Common myeloid progenitor, CD34-positive (primary cell): ENCODE measurements around the gene TRIML2.

Experiments used
- CTCF ChIA-PET: fragments of 350-600 bp; sonication (Branson Sonifier 250); formaldehyde crosslinking; loops from one replicate; lab custom pipeline; 2021; ENCODE audit warnings: antibody characterized with exemption; lab: Charles Lee
- POLR2A ChIA-PET: fragments of 350-600 bp; sonication (Branson Sonifier 250); formaldehyde crosslinking; loops from one replicate; lab custom pipeline; 2021; ENCODE audit warnings: antibody characterized with exemption; lab: Charles Lee
- DNase-seq, 3 donors: peaks; one replicate each; pipeline versions ENCODE4 v3.0.0 to v3.0.0-alpha.2; 2013
- H3K27ac ChIP-seq, 2 experiments: 1 replicate in 1 of 2; 2 replicates in 1 of 2; pipeline ENCODE4 v1.7.0; 2013; ENCODE audit warnings: inconsistent platforms in 2 of 2, low read length in 2 of 2, mild to moderate bottlenecking in 2 of 2, low read depth in 1 of 2, moderate library complexity in 1 of 2; ENCODE audit not compliant: severe bottlenecking in 2 of 2, insufficient read depth in 1 of 2, poor library complexity in 1 of 2
- H3K27me3 ChIP-seq, 5 experiments: replicated peaks in 2 of 5; 1 replicate in 3 of 5; 2 replicates in 2 of 5; pipeline versions ENCODE4 v1.6.1 to v1.7.0; 2013; ENCODE audit warnings: low read length in 4 of 5, mild to moderate bottlenecking in 2 of 5, moderate library complexity in 2 of 5, inconsistent platforms in 1 of 5; ENCODE audit not compliant: insufficient read depth in 5 of 5, control insufficient read depth in 4 of 5
- H3K36me3 ChIP-seq, 4 experiments: 1 replicate in 2 of 4; 2 replicates in 2 of 4; pipeline versions ENCODE4 v1.6.1 to v1.7.0; 2013; ENCODE audit warnings: low read length in 3 of 4, control low read depth in 1 of 4, mild to moderate bottlenecking in 1 of 4; ENCODE audit not compliant: control insufficient read depth in 4 of 4, insufficient read depth in 4 of 4
- H3K4me1 ChIP-seq, 4 experiments: 1 replicate in 3 of 4; 2 replicates in 1 of 4; pipeline versions ENCODE4 v1.6.1 to v1.7.1; 2013; ENCODE audit warnings: low read length in 3 of 4, mild to moderate bottlenecking in 3 of 4, control low read depth in 1 of 4, inconsistent platforms in 1 of 4, moderate library complexity in 1 of 4; ENCODE audit not compliant: control insufficient read depth in 4 of 4, insufficient read depth in 4 of 4; ENCODE audit errors: control extremely low read depth in 1 of 4
- H3K4me3 ChIP-seq, 7 experiments: 1 replicate in 4 of 7; 2 replicates in 3 of 7; pipeline versions ENCODE4 v1.5.1 to v1.7.0; 2013; ENCODE audit warnings: mild to moderate bottlenecking in 7 of 7, low read length in 6 of 7, moderate library complexity in 6 of 7, inconsistent platforms in 2 of 7, low read depth in 2 of 7, control low read depth in 1 of 7; ENCODE audit not compliant: insufficient read depth in 4 of 7, control insufficient read depth in 1 of 7; ENCODE audit errors: extremely low read depth in 1 of 7
- H3K9me3 ChIP-seq, 5 experiments: 1 replicate in 4 of 5; 2 replicates in 1 of 5; pipeline versions ENCODE4 v1.6.1 to v1.7.1; 2013; ENCODE audit warnings: low read length in 4 of 5, mild to moderate bottlenecking in 2 of 5, inconsistent platforms in 1 of 5, low read depth in 1 of 5, moderate library complexity in 1 of 5; ENCODE audit not compliant: control insufficient read depth in 4 of 5, insufficient read depth in 2 of 5; ENCODE audit errors: control extremely low read depth in 1 of 5
- WGBS: methylation state at CpG from one replicate; pipeline ENCODE4 v1.1.5; 2013; ENCODE audit not compliant: insufficient coverage; 5-methylcytosine and 5-hydroxymethylcytosine counted together

The TRIML2 gene

DNA sequence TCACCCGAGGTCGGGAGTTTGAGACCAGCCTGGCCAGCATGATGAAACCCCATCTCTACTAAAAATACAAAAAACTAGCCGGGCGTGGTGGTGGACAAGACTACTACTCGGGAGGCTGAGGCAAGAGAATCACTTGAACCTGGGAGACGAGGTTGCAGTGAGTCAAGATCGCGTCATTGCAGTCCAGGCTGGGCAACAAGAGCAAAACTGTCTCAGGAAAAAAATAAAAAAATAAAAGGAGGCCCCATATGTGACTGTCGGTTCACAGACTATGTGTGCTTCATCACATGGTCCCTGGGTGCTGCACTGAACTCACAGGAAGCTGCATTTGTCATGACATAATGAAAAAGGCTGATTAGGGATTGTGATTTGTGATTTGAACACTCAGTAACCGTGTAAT lies 36.2 kb upstream of the TRIML2 start:
- Histone ChIP-seq H3K27me3 (no peaks in the 10 kb centered on the region), H3K4me3 (no peak overlapping the region), H3K36me3 (no peaks in the 10 kb centered on the region), H3K27ac (no peak overlapping the region), H3K9me3 (peaks cover 0 to 3% (median 0%) of the 10 kb centered on the region in 5 experiments), H3K4me1 (no peaks in the 10 kb centered on the region)
- WGBS: 86% methylated on average over 7 of the region's 10 CpGs
- ChIA-PET CTCF (no interaction called here), POLR2A (no interaction called here)
- no peak for DNase-seq

DNA sequence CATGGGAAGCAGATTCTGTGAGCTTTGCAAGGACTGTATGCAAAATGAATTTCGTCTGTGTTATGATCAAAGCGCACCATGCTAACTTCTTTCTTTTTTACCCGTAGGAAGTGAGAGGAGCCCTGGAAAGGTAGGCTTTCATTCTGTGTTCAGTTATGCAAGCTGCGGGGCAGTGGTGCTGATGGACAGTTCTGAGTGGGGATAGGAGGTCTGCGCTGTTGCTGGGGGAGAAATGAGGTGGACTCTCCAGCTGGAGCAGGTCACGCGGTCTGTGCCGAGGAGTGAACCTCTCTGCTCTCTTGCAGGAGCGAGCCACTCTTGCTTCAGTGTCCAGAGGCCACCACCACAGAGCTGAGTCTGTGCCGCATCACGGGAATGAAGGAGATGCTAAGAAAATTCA lies 34.3 kb upstream of the TRIML2 start:
- H3K4me1 ChIP-seq: no peaks in the 10 kb centered on the region
- no peaks in the 10 kb centered on the region for H3K9me3 ChIP-seq
- H3K27me3 ChIP-seq: no peaks in the 10 kb centered on the region
- POLR2A ChIA-PET: no interaction called here
- CTCF ChIA-PET: no interaction called here
- H3K36me3 ChIP-seq: no peaks in the 10 kb centered on the region
- no peak overlapping the region for H3K4me3 ChIP-seq
- 96% methylated on average over 7 of the region's 11 CpGs for WGBS
- no peak for DNase-seq
- no peak overlapping the region for H3K27ac ChIP-seq

DNA sequence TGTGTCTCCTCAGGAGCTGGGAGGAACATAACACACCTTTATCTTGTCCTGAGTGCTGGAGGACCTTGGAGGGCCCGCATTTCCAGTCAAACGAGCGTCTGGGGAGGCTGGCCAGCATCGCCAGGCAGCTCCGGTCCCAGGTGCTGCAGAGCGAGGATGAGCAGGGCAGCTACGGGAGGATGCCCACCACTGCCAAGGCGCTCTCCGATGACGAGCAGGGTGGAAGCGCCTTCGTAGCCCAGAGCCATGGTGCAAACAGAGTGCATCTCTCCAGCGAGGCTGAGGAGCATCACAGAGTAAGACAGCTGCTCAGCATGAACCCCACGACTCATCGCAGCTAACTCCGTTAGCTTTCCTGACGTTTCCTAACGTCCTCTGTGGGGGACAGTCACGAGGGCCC lies 30.3 kb upstream of the TRIML2 start:
- no peak for DNase-seq
- Histone ChIP-seq H3K9me3 (no peaks in the 10 kb centered on the region), H3K4me1 (no peaks in the 10 kb centered on the region), H3K27me3 (no peaks in the 10 kb centered on the region), H3K27ac (no peak overlapping the region), H3K4me3 (no peak overlapping the region), H3K36me3 (no peaks in the 10 kb centered on the region)
- WGBS: 92% methylated on average over 19 of the region's 19 CpGs
- POLR2A ChIA-PET: no interaction called here
- CTCF ChIA-PET: interaction anchor here (1.3 kb wide), 1 partner anchor 9 kb away, joined by 3 read pairs; no protein-coding TSS in a partner anchor

DNA sequence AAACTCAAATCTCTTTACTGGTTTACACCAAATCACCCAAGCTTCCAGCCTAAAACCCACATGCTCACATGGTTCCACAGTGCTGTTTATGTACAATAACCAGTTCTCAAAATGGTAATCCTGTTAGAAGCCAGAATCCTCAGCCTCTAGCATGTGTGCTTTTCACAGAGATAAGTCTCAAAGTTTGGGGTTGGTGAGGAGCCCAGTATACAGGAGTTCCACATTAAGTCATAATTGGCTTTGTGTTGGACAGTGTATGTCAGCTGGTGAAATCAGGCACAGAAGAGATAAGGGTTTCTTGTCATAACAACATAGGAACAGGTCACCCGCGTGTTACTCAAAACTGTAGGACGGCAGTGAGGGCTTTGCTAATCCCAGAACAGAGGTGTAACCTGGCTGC lies 29.7 kb upstream of the TRIML2 start, which contains the start of gene TRIML1:
TRIML1 (plus strand) TSS at position 301 of the 400 bp plus-strand sequence. CDS start 118 bp downstream, outside the sequence.
- Histone ChIP-seq H3K4me3 (no peak within 1 kb of the TSS), H3K36me3 (no peaks in the 10 kb centered on the region), H3K9me3 (no peaks in the 10 kb centered on the region), H3K27me3 (no peaks in the 10 kb centered on the region), H3K27ac (no peak within 1 kb of the TSS), H3K4me1 (no peaks in the 10 kb centered on the region)
- ChIA-PET CTCF (interaction anchor here (1.3 kb wide), 1 partner anchor 9 kb away, joined by 3 read pairs; no protein-coding TSS in a partner anchor), POLR2A (no interaction called here)
- 91% methylated on average over 3 of the region's 3 CpGs for WGBS
- no peak for DNase-seq

DNA sequence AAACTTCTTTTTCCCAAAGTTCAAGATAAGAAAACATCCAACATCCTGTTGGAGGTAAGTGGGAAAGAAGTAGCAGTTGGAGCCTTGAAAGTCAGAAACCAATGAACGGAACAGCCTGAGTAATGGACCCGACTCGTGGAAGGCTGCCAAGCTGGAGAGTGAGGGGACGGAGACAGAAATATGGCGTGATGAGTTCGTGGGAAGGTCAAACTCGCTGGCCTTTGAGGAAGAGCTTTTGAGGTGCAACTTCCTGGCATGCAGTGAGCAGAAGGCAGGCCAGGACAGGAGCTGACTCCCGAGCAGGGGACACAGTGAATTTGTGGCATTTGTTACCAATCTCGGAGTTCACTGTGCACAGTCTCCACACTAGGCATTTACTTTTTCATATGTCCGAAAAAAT lies 28.8 kb upstream of the TRIML2 start:
- ChIA-PET POLR2A (no interaction called here), CTCF (interaction anchor here (1.3 kb wide), 1 partner anchor 10 kb away, joined by 3 read pairs; no protein-coding TSS in a partner anchor)
- Histone ChIP-seq H3K27ac (no peak overlapping the region), H3K9me3 (no peaks in the 10 kb centered on the region), H3K27me3 (no peaks in the 10 kb centered on the region), H3K36me3 (no peaks in the 10 kb centered on the region), H3K4me3 (no peak overlapping the region), H3K4me1 (no peaks in the 10 kb centered on the region)
- WGBS: 69% methylated on average over 9 of the region's 10 CpGs
- no peak for DNase-seq

DNA sequence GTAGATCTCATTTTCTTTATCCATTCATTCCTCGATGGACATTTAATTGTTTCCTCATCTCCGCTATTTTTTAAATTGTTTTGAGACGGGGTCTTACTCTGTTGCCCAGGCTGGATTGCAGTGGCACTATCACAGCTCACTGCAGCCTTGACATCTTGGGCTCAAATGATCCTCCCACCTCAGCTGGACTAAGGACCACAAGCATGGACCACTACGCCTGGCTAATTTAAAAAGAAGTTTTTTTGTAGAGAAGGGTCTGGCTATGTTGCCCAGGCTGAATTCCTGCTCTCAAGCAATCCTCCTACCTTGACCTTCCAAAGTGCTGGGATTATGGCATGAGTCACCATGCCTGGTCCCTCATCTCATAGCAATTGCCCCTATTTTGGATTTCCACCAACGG lies 22.8 kb upstream of the TRIML2 start:
- Histone ChIP-seq H3K9me3 (no peaks in the 10 kb centered on the region), H3K4me3 (no peak overlapping the region), H3K27ac (no peak overlapping the region), H3K4me1 (no peaks in the 10 kb centered on the region), H3K36me3 (no peaks in the 10 kb centered on the region), H3K27me3 (no peaks in the 10 kb centered on the region)
- CTCF ChIA-PET: no interaction called here
- DNase-seq: no peak
- WGBS: 96% methylated on average over 3 of the region's 5 CpGs
- POLR2A ChIA-PET: no interaction called here

DNA sequence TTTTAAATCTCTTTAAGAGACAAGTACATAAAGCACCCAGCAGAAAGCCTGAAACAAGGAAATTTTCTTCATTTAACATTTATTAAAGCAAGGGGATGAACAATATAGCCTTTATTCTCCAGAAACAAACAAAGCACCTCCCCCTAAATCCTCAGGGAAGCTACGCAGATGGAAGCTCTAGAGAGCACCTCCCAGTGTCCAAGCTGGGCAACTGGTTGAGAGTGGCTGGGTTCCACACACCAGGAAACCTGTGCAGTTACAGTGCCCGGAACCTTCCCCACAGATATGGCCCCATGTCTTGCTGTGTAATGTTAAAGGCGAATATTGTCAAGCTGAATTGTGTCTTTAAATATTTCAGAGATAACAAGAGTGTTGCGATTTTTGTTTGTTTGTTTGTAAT lies 21.0 kb upstream of the TRIML2 start:
- Histone ChIP-seq H3K4me3 (no peak overlapping the region), H3K36me3 (no peaks in the 10 kb centered on the region), H3K9me3 (no peaks in the 10 kb centered on the region), H3K27ac (no peak overlapping the region), H3K27me3 (no peaks in the 10 kb centered on the region), H3K4me1 (no peaks in the 10 kb centered on the region)
- no peak for DNase-seq
- ChIA-PET POLR2A (no interaction called here), CTCF (no interaction called here)
- 94% methylated on average over 4 of the region's 4 CpGs for WGBS
